H1 (cell line): Measurements from ENCODE around the gene CDH11. TPM values are rescaled to one million over a fixed set of nuclear protein-coding genes. Genes with fewer than 3 reads are reported as not detected.

Experiments
- ZNF274 ChIP-seq: IDR thresholded peaks from 2 replicates; pipeline ENCODE4 v1.7.0; 2012; ENCODE audit warnings: low read length, borderline replicate concordance; ENCODE audit errors: extremely low read depth
- polyA plus RNA-seq, 7 experiments: library from polyadenylated mRNA; depleted of rRNA in 3 of 7; stranded (reverse) in 5 of 7; unstranded in 2 of 7; fragments of >200 nt in 5 of 7; fragments of 200-250 nt in 2 of 7; gene quantifications; 1 replicate in 5 of 7; 2 replicates in 1 of 7; 4 replicates in 1 of 7; pipeline versions ENCODE4 v1.2.1 to v1.2.3, GENCODE V29; 2011 to 2013; ENCODE audit warnings: missing spikeins in 2 of 7, mixed read lengths in 2 of 7
- total RNA-seq: library from RNA; stranded (reverse); fragmentation: NEBNext Ultra II Directional; extraction: Animal tissue kit (Norgen Biotek cat#: 25700); gene quantifications from 2 replicates; pipeline ENCODE4 v1.2.1, GENCODE V29; 2021

Gene CDH11
- total and polyA plus RNA-seq, 2 of the 8 experiments (the other 6 are each of a cell fraction or from before 2014, with no cell fraction given) = 3.3 to 8.4 TPM

DNA sequence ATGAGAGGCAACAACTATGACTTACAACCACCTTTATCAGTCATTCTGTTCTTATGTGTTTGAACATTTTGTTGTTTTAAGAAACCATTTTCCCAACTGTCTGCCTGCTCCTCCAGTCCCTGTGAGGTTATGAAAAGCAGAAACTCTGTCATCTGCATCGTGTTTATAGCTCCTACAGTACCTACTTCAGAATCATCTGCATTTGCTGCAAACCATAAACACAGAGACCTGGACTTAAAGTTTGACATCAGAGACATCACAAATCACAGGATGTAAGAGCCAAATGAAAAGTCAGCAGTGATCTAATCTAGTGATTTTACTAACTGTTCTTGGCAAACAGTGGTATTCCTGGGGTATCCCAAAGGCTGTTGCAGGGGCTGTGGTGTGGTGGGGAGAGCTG lies 55.2 kb downstream of the CDH11 start (continued):
- TF ChIP-seq ZNF274 = no peak
